HG03442 (cell line): ENCODE results near the gene IL15RA.
"Not testable (repeated sequence)": the region's sequence is repeated elsewhere in the genome, so short reads cannot be mapped to it uniquely, and the experiment has no call there.

ENCODE experiments used
- ATAC-seq: cut with Tn5 transposase; IDR thresholded peaks from one replicate; pipeline ENCODE4 v1.9.1; 2021; ENCODE audit warnings: mild to moderate bottlenecking, moderate library complexity; ENCODE audit not compliant: unreplicated experiment

IL15RA gene

DNA sequence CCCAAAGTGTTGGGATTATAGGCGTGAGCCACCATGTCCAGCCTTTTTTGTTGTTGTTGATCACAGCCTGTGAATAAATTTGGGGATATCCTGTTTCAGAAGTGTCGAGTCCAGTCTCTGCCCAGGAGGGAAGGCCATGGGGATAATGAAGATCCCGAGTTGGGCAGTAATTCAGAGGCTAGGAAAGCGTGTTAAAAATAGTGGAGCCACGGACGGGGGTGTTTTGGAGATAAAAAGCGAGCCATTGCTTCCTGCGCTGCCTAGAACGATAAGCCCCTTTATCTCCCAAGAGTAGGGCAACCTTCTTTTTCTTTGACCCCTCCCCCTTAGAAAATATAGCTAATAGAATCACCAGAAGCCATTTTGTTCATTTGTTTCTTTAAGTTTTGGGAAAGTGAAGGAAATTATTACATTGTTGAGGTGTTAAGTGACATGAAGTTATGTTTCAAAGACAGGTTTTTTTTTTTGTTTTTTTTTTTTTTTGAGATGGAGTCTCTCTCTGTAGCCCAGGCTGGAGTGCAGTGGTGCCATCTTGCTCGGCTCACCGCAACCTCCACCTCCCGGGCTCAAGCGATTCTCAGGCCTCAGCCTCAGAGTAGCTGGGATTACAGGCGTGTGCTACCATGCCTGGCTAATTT is 43.3 kb downstream of the IL15RA start:
- no peak for ATAC-seq

DNA sequence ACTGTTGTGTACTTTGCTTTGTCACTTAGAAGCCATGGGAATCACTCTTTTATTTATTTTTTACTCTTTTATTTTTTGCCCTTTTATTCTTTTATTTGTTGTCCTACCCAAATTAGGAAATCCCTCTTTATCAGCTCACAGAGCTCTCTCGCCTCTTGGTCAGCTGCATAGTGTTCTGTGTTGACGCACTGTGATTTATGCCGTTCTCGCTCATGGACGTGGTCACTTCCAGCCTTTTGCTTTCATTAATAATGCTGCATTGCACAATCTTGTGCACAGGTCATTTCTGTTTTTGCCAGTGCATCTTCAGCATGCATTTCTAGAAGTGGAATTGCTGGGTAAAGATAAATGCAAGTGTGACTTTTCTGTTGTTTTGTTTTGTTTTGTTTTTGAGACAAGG is 45.0 kb downstream of the IL15RA start:
- no peak for ATAC-seq

DNA sequence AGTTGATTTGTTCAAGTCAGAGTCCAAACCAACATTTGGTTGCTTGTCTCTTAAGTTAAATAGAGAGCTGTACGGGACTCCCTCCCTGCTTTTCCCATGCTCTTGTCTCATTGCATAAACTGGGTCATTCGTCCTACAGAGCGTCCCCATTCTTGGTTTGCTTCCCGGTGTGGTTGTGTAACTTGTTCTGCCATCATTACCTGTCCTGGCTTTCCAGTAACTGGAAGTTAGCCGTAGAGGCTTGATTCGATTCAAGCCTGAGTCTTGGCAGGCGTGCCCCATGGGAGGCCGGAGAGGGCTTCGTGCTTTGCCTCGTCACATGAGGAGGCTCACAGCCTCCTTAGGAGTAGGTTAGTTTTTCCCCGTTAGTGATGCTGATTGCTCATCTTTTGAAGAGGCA is 47.1 kb downstream of the IL15RA start:
- no peak for ATAC-seq

DNA sequence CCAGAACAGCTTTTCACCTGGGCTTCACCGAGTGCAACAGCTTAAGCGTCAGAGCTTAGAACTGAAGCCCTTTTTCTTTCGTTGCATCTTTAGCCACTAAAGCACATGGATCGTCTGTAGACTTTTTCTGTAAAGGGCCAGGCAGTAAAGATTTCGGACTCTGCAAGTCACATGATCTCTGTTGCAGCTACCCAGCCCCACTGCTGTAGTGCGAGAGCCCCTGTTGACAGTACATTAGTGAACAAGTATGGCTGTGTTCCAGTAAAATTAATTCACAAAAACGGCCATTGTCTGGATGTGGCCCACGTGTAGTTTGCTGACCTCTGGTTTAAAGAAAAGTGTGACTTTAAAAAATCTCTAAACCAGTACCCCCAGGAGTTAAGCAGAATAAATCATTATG is 47.9 kb downstream of the IL15RA start:
- ATAC-seq, result no peak

DNA sequence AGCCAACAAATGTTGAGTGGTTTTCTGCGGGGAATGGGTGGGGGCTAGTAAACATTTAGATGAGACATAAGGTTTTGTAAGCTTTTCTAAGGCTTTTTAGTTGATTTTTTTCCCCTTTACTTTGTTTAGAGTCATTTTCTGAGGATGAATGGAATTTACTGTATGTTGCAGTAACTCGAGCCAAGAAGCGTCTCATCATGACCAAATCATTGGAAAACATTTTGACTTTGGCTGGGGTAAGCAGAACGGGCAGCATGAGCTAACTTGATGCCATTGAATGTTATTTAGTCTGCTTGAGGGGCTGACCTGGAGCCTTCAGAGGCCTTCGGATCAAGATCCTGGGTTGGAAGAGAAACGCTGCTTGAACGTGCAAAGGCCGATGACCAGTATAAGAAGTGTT is 50.0 kb downstream of the IL15RA start:
- ATAC-seq, result no peak

DNA sequence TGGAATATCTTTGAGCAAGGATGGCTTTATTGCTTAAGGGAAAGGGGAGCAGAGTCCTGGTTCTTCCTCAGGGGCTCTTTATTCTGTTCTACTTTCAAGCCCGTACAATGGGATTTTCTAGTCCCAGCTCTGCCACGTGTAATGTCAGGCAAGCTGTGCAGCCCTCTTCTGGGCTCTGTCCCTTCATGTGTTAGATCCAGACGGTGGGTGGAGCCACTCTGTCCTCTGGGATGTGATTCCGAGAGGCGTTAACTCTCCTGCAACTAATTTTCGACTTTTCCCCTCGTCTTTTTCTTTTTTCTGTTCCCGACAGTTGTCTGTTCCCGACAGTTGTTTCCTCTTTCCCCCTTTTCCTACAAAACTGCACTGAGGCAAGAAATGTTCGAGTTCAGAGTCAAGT is 52.5 kb downstream of the IL15RA start:
- ATAC-seq, result no peak

DNA sequence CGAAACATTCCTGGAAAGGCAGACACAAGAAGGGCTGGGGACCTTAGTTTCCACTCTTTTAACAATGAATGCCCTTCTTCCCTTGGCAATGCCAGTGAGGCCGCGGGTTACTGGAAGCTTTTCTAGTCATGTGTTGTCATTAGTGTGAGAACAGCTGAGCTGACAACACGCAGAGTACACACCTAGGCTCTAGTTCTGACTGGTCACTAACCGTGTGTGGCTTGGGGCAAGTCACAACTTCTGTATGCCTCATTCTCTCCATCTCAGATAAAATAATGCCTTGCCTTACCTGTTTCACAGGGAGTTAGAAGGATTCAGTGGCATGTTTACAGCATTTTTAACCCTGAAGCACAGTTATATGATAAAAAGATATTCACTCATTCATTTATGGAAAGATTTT is 55.6 kb downstream of the IL15RA start:
- no peak for ATAC-seq

DNA sequence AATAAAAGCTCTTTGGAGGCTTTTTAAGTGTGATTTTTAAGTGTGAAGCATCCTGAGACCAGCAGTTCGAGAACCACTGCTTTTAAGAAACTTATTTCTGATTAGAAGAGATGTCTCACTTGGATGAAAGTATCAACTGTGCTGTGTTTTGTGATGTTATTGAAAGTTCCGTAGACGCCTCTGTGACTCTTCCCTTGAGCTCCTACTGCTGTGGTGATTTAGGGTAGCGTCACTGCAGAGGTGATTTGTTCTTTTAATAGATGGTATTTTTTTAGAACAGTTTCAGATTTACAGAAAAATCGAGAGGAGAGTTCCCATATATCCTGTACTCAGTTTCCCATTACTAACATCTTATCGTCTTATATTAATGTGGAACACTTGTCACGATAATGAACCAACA is 57.8 kb downstream of the IL15RA start:
- ATAC-seq, result no peak

DNA sequence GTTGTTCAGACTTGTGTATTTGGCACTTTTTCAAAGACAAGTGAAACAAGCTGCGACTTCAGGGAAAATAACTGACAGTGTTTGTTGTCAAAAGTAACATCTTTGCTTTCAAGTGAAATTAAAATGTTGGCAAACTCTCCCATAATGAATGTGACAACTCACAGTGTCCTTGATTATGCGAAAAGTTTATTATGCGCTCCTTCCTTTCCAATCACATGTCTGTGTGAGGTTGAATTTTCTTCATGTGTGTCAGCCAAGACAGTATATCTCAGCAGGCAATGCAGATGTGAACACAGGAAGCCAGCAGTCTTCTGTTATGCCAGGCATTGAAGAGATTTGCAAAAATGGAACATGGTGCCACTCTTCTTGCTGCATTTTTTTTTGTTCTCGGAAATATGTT is 58.6 kb downstream of the IL15RA start:
- no peak for ATAC-seq

DNA sequence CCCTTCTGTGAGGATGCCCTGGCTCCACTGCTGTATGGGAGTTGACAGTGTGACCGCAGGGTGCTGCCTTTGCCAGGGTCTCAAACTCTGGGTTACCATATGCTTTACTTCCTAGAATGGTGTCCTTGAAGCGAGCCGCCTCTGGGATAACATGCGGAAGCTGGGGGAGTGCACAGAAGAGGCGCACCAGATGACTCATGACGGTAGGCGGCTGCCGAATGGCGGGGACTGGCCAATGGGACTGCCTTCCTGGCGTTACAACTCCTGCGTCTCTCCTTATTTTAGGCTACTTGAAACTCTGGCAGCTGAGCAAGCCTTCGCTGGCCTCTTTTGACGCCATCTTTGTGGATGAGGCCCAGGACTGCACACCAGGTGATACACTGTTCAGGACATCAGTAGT is 60.0 kb downstream of the IL15RA start:
- ATAC-seq, result no peak

DNA sequence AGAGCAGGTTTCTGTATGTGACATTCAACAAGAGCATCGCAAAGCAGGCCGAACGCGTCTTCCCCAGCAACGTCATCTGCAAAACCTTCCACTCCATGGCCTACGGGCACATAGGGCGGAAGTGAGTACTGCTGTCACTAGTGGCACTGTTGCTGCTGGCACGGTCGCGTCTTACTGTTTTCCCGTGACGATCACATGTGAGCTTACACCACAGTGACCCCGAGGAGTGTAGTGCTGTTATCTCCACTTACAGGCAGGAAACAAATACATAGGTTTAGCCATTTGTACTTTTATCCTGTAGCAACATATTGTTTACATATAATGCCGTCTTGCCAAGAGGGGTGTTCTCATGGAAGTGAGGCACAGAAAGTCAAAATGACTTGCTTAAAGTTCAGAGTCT is 61.9 kb downstream of the IL15RA start:
- no peak for ATAC-seq

DNA sequence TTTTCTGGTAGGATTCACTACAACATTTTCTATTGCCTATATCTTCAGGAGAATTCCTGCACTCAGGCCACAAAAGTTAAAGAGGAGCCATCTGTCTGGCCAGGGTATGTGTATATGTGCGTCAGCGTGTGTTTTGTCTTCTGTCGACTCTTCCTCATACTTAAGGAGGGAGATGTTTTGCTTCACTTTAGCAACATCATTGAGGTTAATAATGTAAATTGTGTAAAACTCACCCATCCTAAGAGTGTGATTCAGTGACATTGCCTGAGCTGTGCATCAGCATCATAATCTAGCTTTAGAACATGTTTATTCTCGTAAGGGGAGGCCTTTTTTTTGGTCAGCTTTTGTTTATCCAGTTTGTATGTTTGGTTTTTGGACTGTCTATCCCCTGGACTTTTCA is 63.6 kb downstream of the IL15RA start:
- no peak for ATAC-seq

DNA sequence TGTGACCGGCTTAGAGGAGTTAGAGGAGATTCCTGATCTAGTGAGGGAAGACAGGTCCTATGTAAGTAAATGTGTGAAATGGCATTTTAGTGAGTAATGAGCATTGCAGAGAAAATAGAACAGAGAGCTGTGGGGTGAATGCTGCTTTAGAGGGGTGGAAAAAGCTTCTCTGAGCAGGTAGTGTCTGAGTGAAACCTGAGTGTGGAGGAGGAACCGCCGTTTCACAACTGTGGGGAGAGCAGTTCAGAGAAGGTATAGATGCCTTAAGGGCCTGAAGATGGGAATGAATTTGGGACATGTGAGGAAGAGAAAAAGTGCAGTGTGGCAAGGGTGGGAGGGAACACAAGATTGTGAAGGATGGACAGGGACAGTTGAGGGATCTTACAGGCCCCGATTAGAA is 65.7 kb downstream of the IL15RA start:
- no peak for ATAC-seq

DNA sequence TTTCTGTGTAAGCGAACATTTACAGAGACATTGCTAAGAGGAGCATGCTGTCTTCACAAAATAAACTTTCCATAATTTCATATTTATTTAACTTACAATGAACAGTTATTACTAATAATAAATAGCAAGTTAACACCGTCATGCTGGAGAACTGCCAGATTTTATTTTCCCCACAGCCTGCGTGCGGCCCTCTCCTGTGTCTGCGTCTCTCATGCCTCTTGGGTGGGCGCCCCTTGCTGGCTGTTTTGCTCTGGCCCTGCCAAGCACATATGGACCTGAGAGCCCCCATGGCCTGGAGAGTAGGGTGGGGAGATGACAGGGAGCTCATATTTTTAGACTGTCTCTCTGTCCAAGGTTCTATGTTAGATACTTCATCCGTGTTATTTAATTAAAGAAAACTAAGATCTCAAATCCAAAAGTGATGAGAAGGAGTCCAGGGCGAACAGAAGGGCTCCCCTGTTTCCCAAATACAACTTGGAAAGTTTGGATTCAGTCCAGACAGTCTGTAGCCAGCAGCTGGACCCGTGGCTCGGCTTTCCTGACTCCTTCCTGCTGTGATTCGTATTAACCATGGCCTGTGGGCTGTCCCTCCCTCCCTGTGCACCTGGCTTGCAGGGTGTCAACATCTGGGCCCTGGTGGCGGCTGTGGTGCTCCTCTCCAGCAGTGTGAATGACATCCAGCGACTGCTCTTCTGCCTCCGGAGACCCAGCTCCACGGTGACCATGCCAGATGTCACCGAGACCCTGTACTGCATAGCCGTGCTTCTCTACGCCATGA is 66.8 kb downstream of the IL15RA start:
- ATAC-seq, result no peak

DNA sequence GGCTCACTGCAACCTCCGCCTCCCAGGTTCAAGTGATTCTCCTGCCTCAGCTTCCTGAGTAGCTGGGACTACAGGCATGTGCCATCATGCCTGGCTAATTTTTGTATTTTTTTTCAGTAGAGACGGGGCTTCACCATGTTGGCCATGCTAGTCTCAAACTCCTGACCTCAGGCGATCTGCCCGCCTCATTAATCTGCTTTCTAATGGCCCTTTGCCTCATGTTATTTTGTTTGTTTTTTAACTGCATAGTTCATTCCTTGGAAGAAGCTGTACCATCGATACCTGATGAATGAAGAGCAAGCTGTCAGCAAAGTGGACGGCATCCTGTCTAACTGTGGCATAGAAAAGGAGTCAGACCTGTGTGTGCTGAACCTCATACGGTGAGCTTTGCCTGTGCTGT is 68.7 kb downstream of the IL15RA start:
- ATAC-seq, result not testable (repeated sequence)

DNA sequence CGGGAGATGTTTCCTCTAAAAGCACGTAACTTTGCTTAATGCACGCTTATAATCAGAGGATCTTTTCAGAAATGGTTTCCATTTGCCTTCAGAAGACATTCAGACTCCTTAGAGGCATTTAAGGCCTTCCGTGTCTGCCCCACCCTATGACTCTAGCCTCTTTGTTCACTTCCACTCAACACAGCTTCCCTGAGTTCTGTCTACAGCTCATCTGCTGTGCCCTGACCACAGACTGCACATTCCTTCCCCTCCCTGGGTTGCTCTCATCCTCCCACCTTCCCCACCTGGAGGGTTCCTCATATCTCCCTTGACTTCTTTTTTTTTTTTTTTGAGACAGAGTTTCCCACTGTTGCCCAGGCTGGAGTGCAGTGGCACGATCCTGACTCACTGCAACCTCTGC is 70.7 kb downstream of the IL15RA start:
- no peak for ATAC-seq

DNA sequence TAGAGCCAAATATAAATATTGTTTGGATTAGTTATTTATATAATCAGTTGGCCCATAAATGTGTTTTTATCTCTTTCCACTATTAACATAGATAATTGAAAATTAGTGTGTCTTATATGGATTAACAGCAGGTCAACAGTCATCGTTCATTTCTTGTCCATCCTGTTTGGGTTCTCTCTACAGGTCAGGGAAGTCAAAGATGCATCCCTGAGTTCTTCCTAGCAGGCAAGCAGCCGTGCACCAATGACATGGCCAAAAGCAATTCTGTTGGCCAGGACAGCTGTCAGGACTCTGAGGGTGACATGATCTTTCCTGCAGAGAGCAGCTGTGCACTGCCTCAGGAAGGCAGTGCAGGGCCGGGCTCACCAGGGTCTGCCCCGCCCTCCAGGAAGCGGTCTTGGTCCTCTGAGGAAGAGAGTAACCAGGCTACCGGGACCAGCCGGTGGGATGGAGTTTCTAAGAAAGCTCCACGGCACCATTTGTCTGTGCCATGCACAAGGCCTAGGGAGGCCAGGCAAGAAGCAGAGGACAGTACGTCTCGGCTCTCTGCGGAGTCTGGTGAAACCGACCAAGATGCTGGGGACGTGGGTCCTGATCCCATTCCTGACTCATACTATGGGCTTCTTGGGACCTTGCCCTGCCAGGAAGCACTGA is 71.4 kb downstream of the IL15RA start:
- ATAC-seq, result no peak

DNA sequence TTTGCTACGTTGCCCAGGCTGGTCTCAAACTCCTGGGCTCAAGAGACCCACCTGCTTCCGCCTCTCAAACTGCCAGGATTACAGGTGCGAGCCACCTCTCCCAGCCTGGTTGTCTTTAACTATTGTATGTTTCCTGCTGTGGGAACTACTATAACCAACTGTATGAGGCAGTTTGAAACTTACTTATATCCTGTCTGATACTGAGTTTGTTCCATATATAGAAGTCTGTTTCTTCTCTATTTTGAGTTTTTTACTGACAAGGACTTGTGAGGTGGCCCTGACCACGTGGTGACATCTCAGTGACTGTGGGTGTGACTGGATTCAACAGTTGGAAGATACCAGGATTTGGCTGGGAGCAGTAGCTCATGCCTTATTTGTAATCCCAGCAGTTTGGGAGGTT is 73.1 kb downstream of the IL15RA start:
- ATAC-seq, result peak; percentile 93

DNA sequence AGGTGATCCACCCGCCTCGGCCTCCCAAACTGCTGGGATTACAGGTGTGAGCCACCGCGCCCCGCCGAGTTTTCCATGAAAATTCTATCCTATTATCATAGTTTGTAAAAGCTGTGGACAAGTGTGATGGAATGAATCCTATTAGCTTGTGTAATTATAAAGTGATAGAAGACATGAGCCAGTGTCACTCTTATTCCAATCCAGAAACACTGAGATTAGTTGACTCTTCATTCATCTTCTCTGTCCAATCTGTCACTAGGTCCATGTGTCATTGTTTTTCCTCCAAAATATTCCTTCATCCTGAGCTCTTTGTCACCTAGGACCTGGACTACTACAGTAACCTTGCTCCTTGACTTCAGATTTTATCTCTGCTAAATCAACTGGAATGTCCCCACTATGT is 73.8 kb downstream of the IL15RA start:
- ATAC-seq, result no peak

DNA sequence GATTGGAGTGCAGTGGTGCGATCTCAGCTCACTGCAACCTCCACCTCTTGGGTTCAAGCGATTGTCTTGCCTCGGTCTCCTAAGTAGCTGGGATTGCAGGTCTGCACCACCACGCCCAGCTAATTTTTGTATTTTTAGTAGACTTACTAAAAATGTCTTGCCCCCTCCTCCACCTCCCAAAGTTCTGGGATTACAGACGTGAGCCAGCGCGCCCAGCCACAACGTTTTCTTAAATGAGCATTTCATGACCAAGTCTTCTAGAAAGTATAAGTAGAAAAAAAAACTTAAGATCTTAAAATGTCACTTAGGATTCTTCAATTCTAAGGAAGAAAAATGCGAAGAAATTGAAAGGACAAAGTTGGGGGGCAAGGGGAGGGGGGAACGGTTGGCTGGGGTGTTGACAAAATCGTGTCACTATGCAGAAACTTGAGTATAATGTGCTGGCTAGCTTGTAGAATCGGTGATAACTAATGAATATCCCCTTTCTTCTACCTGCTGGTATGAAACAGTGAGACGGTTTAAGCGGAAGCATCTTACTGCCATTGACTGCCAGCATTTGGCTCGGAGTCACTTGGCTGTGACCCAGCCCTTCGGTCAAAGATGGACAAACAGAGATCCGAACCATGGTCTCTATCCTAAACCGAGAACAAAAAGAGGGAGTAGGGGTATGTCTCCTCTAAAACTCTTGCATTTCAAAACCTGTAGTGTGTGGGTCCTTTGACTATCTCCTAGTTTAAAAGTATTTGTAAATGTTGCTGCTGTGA is 74.7 kb downstream of the IL15RA start:
- no peak for ATAC-seq
